Immature natural killer cell (primary cell): ENCODE results near the gene EFNA5. TPM values are rescaled to one million over a fixed set of nuclear protein-coding genes. Genes with fewer than 3 reads are reported as not detected.

Experiments
- DNase-seq, 3 donors: peaks; one replicate each; pipeline ENCODE4 v3.0.0; 2022; ENCODE audit warnings: mixed read lengths in 1 of 3
- H3K27ac Mint-ChIP-seq, 6 donors: one replicate each; pipeline ENCODE4 v1.8.0; 2020; ENCODE audit warnings: mixed read lengths in 6 of 6, mild to moderate bottlenecking in 5 of 6, inconsistent platforms in 4 of 6, moderate library complexity in 3 of 6
- H3K27me3 Mint-ChIP-seq, 3 donors: one replicate each; pipeline ENCODE4 v1.8.0; 2020 to 2021; ENCODE audit warnings: low read depth in 3 of 3, mild to moderate bottlenecking in 3 of 3, mixed read lengths in 3 of 3, moderate library complexity in 3 of 3, inconsistent platforms in 1 of 3
- H3K36me3 Mint-ChIP-seq, 3 donors: one replicate each; pipeline ENCODE4 v1.8.0; 2020; ENCODE audit warnings: mixed read lengths in 3 of 3, inconsistent platforms in 2 of 3, mild to moderate bottlenecking in 2 of 3
- H3K4me1 Mint-ChIP-seq, 2 donors: one replicate each; pipeline ENCODE4 v1.8.0; 2020; ENCODE audit warnings: inconsistent platforms in 2 of 2, mild to moderate bottlenecking in 2 of 2, mixed read lengths in 2 of 2, moderate library complexity in 1 of 2
- H3K4me3 Mint-ChIP-seq, 5 donors: one replicate each; pipeline ENCODE4 v1.8.0; 2020; ENCODE audit warnings: mild to moderate bottlenecking in 5 of 5, mixed read lengths in 5 of 5, inconsistent platforms in 3 of 5, moderate library complexity in 3 of 5
- H3K9me3 Mint-ChIP-seq, 6 donors: one replicate each; pipeline ENCODE4 v1.8.0; 2020; ENCODE audit warnings: mild to moderate bottlenecking in 6 of 6, mixed read lengths in 6 of 6, inconsistent platforms in 4 of 6, moderate library complexity in 3 of 6
- polyA plus RNA-seq, 3 donors: library from polyadenylated mRNA; unstranded; fragments of 300-500 nt; fragmentation: Illumina TruSeq; gene quantifications; one replicate each; pipeline ENCODE4 v1.2.3, GENCODE V29; 2021

Gene EFNA5
- polyA plus RNA-seq, 3 donors from 2014 or later = 0.73 to 2.6 (median 1.7) TPM

DNA sequence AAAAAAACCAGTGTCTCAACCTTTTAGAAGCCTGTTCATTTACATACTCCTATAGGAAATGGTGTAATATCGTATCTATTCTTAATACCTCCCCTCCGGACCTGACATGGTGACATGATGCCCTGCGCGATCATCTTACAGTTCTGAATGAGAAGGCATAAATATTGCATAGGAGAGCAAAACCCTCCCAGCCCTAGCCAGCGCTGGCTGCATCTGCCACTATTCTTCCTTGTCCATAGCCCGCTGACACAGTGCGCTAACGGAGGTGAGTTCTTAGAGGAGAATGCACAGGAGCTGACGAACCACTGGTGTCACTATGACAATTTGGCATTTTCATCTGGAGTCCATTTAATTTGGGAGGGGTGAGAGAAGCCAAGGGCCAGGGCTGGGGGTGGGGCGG lies 290.1 kb downstream of the EFNA5 start:
- Mint-ChIP-seq H3K27ac (no peak overlapping the region), H3K4me1 (peaks cover 4 to 6% of the 10 kb centered on the region in 2 donors), H3K27me3 (peaks cover 0 to 4% (median 2%) of the 10 kb centered on the region in 3 donors)

DNA sequence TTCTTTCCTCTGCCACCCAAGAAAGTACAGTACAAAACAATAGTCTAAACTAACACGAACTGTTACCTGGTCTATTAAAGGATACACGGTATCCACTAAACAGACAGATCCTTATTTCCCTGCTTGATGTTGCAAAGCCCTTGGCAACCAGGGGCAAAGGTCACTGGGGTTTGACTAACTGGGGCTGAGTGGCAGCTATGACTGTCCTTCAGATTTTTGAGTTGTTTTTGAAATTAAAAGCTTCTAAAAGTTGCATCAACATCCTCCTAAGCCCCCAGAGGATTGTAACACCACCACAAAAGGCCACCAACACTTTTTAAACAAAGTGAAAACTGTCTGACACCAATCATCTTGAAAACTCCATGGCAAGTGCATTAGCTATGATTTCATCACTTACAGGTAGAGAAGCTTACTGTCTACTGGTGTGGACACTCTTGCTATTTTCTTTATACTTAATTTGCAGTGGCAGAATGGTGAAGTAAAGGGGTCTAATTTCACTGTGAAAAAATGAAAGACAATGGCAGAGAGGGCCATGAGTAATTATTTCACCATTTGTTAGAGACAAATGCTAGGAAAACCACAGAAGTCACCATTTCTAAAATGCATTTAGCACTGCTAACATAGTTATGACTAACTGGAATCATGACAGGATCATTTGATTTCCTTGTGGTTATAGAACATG lies 292.4 kb downstream of the EFNA5 start:
- peaks cover 0 to 10% (median 0%) of the 10 kb centered on the region in 3 donors for H3K36me3 Mint-ChIP-seq
- peaks cover 0 to 8% (median 2%) of the 10 kb centered on the region in 3 donors for H3K27me3 Mint-ChIP-seq
- no peaks in the 10 kb centered on the region for H3K9me3 Mint-ChIP-seq
- peak overlapping the region in 1 of 6 donors; percentile 37 for H3K27ac Mint-ChIP-seq
- H3K4me1 Mint-ChIP-seq = peaks cover 0 to 4% of the 10 kb centered on the region in 2 donors
- no peak for DNase-seq
- no peak overlapping the region for H3K4me3 Mint-ChIP-seq

More for the DNA sequence above, 290.1 kb downstream of the EFNA5 start:
- Mint-ChIP-seq H3K9me3 (no peaks in the 10 kb centered on the region), H3K4me3 (no peak overlapping the region), H3K36me3 (peaks cover 0 to 12% (median 0%) of the 10 kb centered on the region in 3 donors)
- DNase-seq = no peak

GRCh38 chr5:107377277-107377609 lies 293.5 kb downstream of the EFNA5 start:
- no peaks in the 10 kb centered on the region for H3K9me3 Mint-ChIP-seq
- peaks cover 0 to 4% of the 10 kb centered on the region in 2 donors for H3K4me1 Mint-ChIP-seq
- no peak for DNase-seq
- H3K4me3 Mint-ChIP-seq = no peak overlapping the region
- peaks cover 0 to 10% (median 0%) of the 10 kb centered on the region in 3 donors for H3K36me3 Mint-ChIP-seq
- H3K27ac Mint-ChIP-seq = peak overlapping the region in 1 of 6 donors; percentile 65
- peaks cover 0 to 8% (median 2%) of the 10 kb centered on the region in 3 donors for H3K27me3 Mint-ChIP-seq

- DNase-seq = no peak
- H3K4me3 Mint-ChIP-seq = no peak overlapping the region
- H3K9me3 Mint-ChIP-seq = no peaks in the 10 kb centered on the region
- peaks cover 0 to 10% (median 0%) of the 10 kb centered on the region in 3 donors for H3K36me3 Mint-ChIP-seq
- H3K27ac Mint-ChIP-seq = no peak overlapping the region
- H3K4me1 Mint-ChIP-seq = peaks cover 5 to 6% of the 10 kb centered on the region in 2 donors
- peaks cover 0 to 8% (median 2%) of the 10 kb centered on the region in 3 donors for H3K27me3 Mint-ChIP-seq
These were observed 294.0 kb downstream of the EFNA5 start for GRCh38 chr5:107376546-107377276.

GRCh38 chr5:107373549-107374263 lies 297.0 kb downstream of the EFNA5 start:
- Mint-ChIP-seq H3K4me3 (no peak overlapping the region), H3K9me3 (no peaks in the 10 kb centered on the region)

DNA sequence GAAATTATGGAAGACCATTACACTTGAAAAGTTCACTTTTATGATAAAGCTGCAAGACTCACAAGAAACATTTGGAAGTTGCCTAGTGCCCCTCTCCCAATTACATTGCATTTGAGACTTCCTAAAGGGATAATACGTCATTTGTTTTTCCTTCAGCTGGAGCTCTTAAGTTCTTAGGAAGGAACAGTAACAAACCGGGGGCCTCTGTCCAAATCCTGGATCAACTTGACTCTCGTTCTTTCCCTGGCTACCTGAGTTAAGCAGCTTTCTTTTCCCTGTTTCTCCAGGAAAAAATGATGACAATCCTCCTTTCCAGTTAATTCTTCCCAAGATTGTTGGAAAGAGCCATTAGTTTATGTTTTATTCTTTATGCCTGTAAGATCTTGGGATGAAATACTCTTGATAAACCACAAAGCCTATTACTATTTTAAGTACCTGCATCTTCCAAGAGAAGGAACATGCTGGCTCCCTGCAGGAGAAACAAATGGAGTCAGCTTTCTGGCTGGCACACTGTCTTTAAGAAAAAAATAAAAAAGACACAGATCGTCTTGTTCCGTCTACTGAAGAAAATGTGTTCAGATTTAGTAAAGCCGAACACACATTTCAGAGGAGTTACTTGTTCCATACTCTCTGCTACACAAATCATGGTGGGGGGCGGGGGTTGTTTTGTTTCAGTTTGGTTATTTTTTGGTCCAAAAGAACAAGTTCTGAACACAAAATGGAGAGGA lies 297.9 kb downstream of the EFNA5 start:
- H3K9me3 Mint-ChIP-seq = no peaks in the 10 kb centered on the region
- H3K36me3 Mint-ChIP-seq = peaks cover 0 to 8% (median 0%) of the 10 kb centered on the region in 3 donors
- no peak for DNase-seq
- peaks cover 0 to 4% (median 3%) of the 10 kb centered on the region in 3 donors for H3K27me3 Mint-ChIP-seq
- H3K4me3 Mint-ChIP-seq = no peak overlapping the region
- H3K4me1 Mint-ChIP-seq = peaks cover 7 to 15% of the 10 kb centered on the region in 2 donors
- no peak overlapping the region for H3K27ac Mint-ChIP-seq

More at GRCh38 chr5:107373549-107374263, 297.0 kb downstream of the EFNA5 start:
- H3K36me3 Mint-ChIP-seq = peaks cover 0 to 13% (median 0%) of the 10 kb centered on the region in 3 donors
- H3K27me3 Mint-ChIP-seq = peaks cover 0 to 4% (median 3%) of the 10 kb centered on the region in 3 donors
- no peak overlapping the region for H3K27ac Mint-ChIP-seq
- H3K4me1 Mint-ChIP-seq = peaks cover 7 to 15% of the 10 kb centered on the region in 2 donors
- DNase-seq = no peak

DNA sequence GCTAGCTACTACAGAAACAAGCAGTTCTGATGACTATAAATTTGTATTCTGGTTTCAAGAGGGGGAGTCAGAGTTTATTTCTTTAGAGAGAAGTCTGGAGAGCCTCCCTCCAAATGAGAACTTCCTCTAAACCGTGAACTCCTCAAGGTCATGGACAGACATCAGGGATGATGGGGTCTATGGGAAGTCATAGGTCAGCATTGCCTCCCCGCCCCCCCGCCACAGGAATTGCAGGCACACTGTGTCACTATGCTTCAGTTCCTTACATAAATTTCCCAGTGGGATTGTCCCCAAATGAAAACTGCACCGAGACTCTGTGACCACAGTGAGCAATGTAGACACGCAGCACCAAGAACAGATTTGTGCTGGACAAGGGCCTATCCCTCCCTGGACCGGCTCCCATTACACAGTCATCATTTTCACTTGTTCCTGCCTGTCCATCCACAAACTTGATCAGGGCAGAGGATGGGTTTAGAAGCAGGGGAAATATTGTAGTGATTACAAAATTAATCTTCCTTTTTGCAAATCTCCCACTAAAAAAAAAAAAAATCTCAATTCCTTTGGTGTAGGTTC lies 300.3 kb downstream of the EFNA5 start:
- Mint-ChIP-seq H3K4me1 (peaks cover 20 to 32% of the 10 kb centered on the region in 2 donors), H3K36me3 (peaks cover 0 to 3% (median 0%) of the 10 kb centered on the region in 3 donors), H3K27me3 (peaks cover 0 to 4% (median 3%) of the 10 kb centered on the region in 3 donors), H3K27ac (no peak overlapping the region), H3K9me3 (no peaks in the 10 kb centered on the region), H3K4me3 (no peak overlapping the region)
- DNase-seq = no peak

- Mint-ChIP-seq H3K9me3 (no peaks in the 10 kb centered on the region), H3K4me3 (no peak overlapping the region), H3K27me3 (peaks cover 0 to 3% (median 0%) of the 10 kb centered on the region in 3 donors), H3K36me3 (peaks cover 0 to 3% (median 0%) of the 10 kb centered on the region in 3 donors), H3K4me1 (peaks cover 28 to 41% of the 10 kb centered on the region in 2 donors), H3K27ac (peak overlapping the region in 1 of 6 donors; percentile 47)
- DNase-seq = no peak
These were observed 301.1 kb downstream of the EFNA5 start for GRCh38 chr5:107369622-107370021.

DNA sequence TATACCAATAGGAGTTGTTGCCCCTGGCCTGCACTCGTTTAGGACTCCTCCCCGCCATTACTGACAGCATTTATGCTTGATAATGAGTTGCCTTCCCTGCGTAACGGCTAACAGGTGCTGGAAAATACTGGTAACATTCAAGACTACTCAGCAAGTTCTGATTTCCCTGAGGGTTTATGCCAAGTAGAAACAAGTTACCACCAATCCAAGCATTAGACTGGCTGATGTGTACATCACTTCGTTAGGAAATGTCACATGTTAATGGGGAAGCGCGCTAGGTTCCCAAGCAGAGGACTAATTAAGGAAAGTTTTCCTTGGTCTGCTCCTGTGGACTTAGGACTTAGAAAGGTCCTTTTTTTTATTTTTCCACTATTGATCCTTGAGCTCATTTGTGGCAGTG lies 302.1 kb downstream of the EFNA5 start:
- peaks cover 0 to 3% (median 0%) of the 10 kb centered on the region in 3 donors for H3K36me3 Mint-ChIP-seq
- no peak overlapping the region for H3K27ac Mint-ChIP-seq
- no peak for DNase-seq
- H3K27me3 Mint-ChIP-seq = peaks cover 0 to 3% (median 0%) of the 10 kb centered on the region in 3 donors
- peaks cover 38 to 51% of the 10 kb centered on the region in 2 donors for H3K4me1 Mint-ChIP-seq
- H3K9me3 Mint-ChIP-seq = no peaks in the 10 kb centered on the region
- no peak overlapping the region for H3K4me3 Mint-ChIP-seq

DNA sequence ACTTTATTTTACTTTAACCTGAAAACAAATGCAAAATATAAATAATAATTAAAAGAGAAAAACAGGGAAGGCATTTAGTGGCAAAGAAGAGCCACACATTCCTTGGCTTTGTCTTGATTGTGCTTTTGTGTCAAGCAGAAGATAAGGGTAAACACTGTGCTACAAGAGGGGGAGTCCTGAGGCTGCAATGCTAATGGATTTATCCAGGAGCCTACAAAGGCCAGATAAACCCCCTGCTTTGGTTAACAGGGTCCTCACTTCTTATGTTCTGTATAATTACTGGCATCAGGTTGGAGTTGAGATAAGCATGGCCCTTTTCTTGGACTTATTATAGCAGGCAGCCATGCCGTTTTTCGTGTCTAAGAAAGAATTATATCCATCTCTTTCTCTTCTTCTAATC lies 302.8 kb downstream of the EFNA5 start:
- peaks cover 0 to 3% (median 0%) of the 10 kb centered on the region in 3 donors for H3K27me3 Mint-ChIP-seq
- peaks cover 0 to 3% (median 0%) of the 10 kb centered on the region in 3 donors for H3K36me3 Mint-ChIP-seq
- no peak overlapping the region for H3K4me3 Mint-ChIP-seq
- H3K9me3 Mint-ChIP-seq = no peaks in the 10 kb centered on the region
- DNase-seq = no peak
- H3K27ac Mint-ChIP-seq = no peak overlapping the region
- H3K4me1 Mint-ChIP-seq = peaks cover 45 to 58% of the 10 kb centered on the region in 2 donors

- Mint-ChIP-seq H3K36me3 (peaks cover 0 to 3% (median 0%) of the 10 kb centered on the region in 3 donors), H3K4me1 (peaks cover 46 to 59% of the 10 kb centered on the region in 2 donors), H3K27ac (no peak overlapping the region), H3K9me3 (no peaks in the 10 kb centered on the region), H3K27me3 (peaks cover 0 to 3% (median 0%) of the 10 kb centered on the region in 3 donors), H3K4me3 (no peak overlapping the region)
- DNase-seq = no peak
These were observed 303.3 kb downstream of the EFNA5 start for GRCh38 chr5:107367480-107367879.

DNA sequence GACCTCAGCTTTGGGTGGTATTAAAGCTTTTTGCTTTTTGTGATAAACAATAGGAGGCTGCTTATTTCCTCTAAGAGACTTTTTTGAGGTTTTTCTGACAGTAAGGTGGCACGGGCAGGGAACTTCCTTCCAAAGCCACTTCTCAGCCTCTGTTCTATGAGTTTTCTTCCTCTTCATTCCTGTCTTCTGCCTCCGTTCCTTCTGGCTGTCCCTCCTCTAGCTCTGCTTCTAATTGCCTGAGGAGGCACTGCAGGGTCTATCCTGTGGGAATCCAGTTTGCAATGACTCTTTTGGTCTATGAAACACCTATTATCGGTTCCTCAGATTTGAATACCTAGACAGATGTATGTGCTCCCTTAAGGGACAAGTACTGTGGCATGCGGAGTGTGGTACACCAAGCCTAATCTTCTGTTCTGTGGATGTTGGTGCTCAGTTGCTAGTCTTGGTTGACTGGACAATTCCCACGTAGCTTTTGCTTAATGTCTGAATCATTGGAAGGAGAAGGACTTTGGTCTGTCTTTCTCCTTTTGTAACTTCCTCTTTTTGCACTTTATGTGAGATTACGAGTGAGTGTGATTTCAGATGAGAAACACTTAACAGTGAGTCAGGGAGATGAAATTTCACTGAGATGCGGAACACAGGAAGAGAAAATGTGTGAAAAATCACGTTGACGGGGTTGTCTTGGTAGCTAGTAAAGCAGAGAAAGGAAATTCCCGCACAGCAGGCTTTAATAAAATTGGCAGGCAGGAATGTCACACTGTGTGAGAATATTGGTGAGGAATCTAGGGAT lies 305.2 kb downstream of the EFNA5 start:
- peak overlapping the region; percentile 51 to 79 (median 76) for H3K4me3 Mint-ChIP-seq
- peaks cover 44 to 45% of the 10 kb centered on the region in 2 donors for H3K4me1 Mint-ChIP-seq
- peak; percentile 37 to 43 (median 42) for DNase-seq
- no peaks in the 10 kb centered on the region for H3K9me3 Mint-ChIP-seq
- peak overlapping the region; percentile 47 to 87 (median 74) for H3K27ac Mint-ChIP-seq
- H3K36me3 Mint-ChIP-seq = no peaks in the 10 kb centered on the region
- H3K27me3 Mint-ChIP-seq = peaks cover 0 to 3% (median 0%) of the 10 kb centered on the region in 3 donors
